Keratinocyte (primary cell): ENCODE measurements around the gene CGNL1.

Experiments used
- EZH2 ChIP-seq: IDR thresholded peaks from one replicate; pipeline ENCODE4 v1.6.1; 2012; ENCODE audit warnings: inconsistent platforms, mild to moderate bottlenecking, low read length, moderate library complexity
- TF ChIP-seq, protein P1 (sequence below), 3 experiments: IDR thresholded peaks in 1 of 3; conservative IDR thresholded peaks in 1 of 3; optimal IDR thresholded peaks in 1 of 3; 2 replicates in 2 of 3; 3 replicates in 1 of 3; pipeline versions ENCODE3 to v1.5.1; 2011; ENCODE audit warnings: low read length in 3 of 3, mild to moderate bottlenecking in 3 of 3, moderate library complexity in 2 of 3, control low read depth in 1 of 3, inconsistent platforms in 1 of 3; ENCODE audit not compliant: insufficient read depth in 2 of 3; ENCODE audit errors: extremely low read depth in 1 of 3

DNA sequence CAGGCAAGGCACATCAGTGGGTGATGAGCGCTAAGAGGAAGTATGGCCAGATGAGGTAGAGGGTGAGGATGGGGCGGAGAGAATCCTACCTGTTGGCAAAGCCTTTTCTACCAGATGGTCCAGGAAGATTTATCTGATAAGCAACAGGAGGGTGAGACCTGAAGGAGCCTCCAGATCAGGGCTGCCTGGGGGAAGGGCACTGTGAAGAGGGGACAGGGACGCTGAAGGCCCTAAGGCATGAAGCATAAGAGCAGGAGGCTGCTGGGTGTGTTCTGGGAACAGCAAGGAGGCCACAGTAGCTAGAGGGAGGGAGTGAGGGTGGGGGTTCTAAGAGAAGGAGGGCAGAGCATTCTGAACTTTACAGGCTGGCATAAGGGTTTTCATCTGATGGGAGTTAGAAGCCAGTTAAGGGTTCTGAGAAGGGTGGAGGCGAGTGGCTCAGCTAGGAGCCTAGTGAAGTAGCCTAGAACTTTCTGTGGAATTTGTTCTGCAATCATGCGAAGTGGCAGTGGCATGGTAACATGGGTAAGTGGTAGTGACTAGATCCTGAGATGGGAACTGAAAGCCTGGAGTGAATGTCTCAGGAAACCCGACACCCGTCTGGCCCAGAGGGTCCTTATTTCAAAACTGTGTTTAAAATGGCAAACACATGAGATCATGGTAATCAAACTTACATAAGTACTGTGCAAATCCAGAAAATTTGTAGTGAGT is 29.9 kb downstream of the CGNL1 start:
- TF ChIP-seq, protein P1, sequence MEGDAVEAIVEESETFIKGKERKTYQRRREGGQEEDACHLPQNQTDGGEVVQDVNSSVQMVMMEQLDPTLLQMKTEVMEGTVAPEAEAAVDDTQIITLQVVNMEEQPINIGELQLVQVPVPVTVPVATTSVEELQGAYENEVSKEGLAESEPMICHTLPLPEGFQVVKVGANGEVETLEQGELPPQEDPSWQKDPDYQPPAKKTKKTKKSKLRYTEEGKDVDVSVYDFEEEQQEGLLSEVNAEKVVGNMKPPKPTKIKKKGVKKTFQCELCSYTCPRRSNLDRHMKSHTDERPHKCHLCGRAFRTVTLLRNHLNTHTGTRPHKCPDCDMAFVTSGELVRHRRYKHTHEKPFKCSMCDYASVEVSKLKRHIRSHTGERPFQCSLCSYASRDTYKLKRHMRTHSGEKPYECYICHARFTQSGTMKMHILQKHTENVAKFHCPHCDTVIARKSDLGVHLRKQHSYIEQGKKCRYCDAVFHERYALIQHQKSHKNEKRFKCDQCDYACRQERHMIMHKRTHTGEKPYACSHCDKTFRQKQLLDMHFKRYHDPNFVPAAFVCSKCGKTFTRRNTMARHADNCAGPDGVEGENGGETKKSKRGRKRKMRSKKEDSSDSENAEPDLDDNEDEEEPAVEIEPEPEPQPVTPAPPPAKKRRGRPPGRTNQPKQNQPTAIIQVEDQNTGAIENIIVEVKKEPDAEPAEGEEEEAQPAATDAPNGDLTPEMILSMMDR (optimal IDR thresholded peaks at IDR 0.05 in 1 of 3, IDR thresholded peaks at IDR 0.05 in 1 of 3, conservative IDR thresholded peaks at IDR 0.05 in 1 of 3; ENCODE audit: extremely low read depth in 1 of 3, insufficient read depth in 2 of 3, low read length in 3 of 3) = no peak
- no peak for TF ChIP-seq EZH2
